GM21723 (cell line): ENCODE measurements around the gene TNP1.

Source experiments
- ATAC-seq: cut with Tn5 transposase; IDR thresholded peaks from one replicate; pipeline ENCODE4 v1.9.1; 2021; ENCODE audit warnings: mild to moderate bottlenecking, moderate library complexity; ENCODE audit not compliant: unreplicated experiment

Gene TNP1

GRCh38 chr2:216875862-216876261 lies 16.0 kb upstream of the TNP1 start:
- no peak for ATAC-seq

GRCh38 chr2:216873573-216873972 lies 13.7 kb upstream of the TNP1 start:
- ATAC-seq = no peak

- ATAC-seq = no peak
Observed at GRCh38 chr2:216872624-216873023, 12.8 kb upstream of the TNP1 start.

- ATAC-seq = no peak
Observed at GRCh38 chr2:216872040-216872439, 12.2 kb upstream of the TNP1 start.

GRCh38 chr2:216871333-216871934 lies 11.6 kb upstream of the TNP1 start:
- ATAC-seq = no peak

GRCh38 chr2:216870508-216871332 lies 10.9 kb upstream of the TNP1 start:
- ATAC-seq = no peak

- ATAC-seq = no peak
Observed at GRCh38 chr2:216866515-216867095, 6.7 kb upstream of the TNP1 start.

GRCh38 chr2:216865658-216866057 lies 5.8 kb upstream of the TNP1 start:
- no peak for ATAC-seq

GRCh38 chr2:216863946-216864345 lies 4.1 kb upstream of the TNP1 start:
- ATAC-seq = no peak

- no peak for ATAC-seq
Observed at GRCh38 chr2:216862628-216863398, 2.9 kb upstream of the TNP1 start.

GRCh38 chr2:216860426-216861137 lies 718 bp upstream of the TNP1 start:
- ATAC-seq = no peak

GRCh38 chr2:216858312-216858711 lies 1.6 kb downstream of the TNP1 start:
- ATAC-seq = no peak

- no peak for ATAC-seq
Observed at GRCh38 chr2:216857131-216857550, 2.7 kb downstream of the TNP1 start.

GRCh38 chr2:216856406-216857065 lies 3.3 kb downstream of the TNP1 start:
- ATAC-seq = no peak

- no peak for ATAC-seq
Observed at GRCh38 chr2:216855605-216856004, 4.3 kb downstream of the TNP1 start.

GRCh38 chr2:216855079-216855478 lies 4.8 kb downstream of the TNP1 start:
- no peak for ATAC-seq

GRCh38 chr2:216851486-216852090 lies 8.3 kb downstream of the TNP1 start:
- no peak for ATAC-seq

- ATAC-seq = no peak
Observed at GRCh38 chr2:216850665-216851322, 9.1 kb downstream of the TNP1 start.

GRCh38 chr2:216849987-216850386 lies 9.9 kb downstream of the TNP1 start:
- no peak for ATAC-seq
